Colonic mucosa (tissue), 4 donors: ENCODE data around the gene GPR141. TPM values are rescaled to one million over a fixed set of nuclear protein-coding genes. Genes with fewer than 3 reads are reported as not detected.

Experiments
- DNase-seq: peaks from one replicate; pipeline ENCODE4 v3.0.0-alpha.2; 2020
- H3K27ac ChIP-seq: fragments of 200-600 bp; one replicate; pipeline ENCODE4 v1.8.0; 2021
- H3K27me3 ChIP-seq: fragments of 200-600 bp; one replicate; pipeline ENCODE4 v1.8.0; 2021
- H3K36me3 ChIP-seq: fragments of 200-600 bp; one replicate; pipeline ENCODE4 v1.8.0; 2021
- H3K4me1 ChIP-seq: fragments of 200-600 bp; one replicate; pipeline ENCODE4 v1.8.0; 2021; ENCODE audit warnings: mild to moderate bottlenecking
- H3K4me3 ChIP-seq: fragments of 200-600 bp; one replicate; pipeline ENCODE4 v1.8.0; 2021
- H3K9ac ChIP-seq, 2 donors: one replicate each; pipeline ENCODE4 v1.7.0; 2013; ENCODE audit warnings: control low read depth in 2 of 2, low read depth in 2 of 2, low read length in 2 of 2
- H3K9me3 ChIP-seq: fragments of 200-600 bp; one replicate; pipeline ENCODE4 v1.8.0; 2021
- intact Hi-C: fragments of 100-400 bp; cut with DNase I; formaldehyde crosslinking; loops from one replicate; pipeline ENCODE4 v1.14.1; 2022
- total RNA-seq, 2 donors: library from RNA; stranded (reverse); fragmentation: NEBNext Ultra II Directional in 1 of 2; extraction: Animal tissue kit (Norgen Biotek cat#: 25700) in 1 of 2; gene quantifications; one replicate each; pipeline ENCODE4 v1.2.1, GENCODE V29; 2021
- TF ChIP-seq, protein P1 (sequence below): fragments of 200-600 bp; IDR thresholded peaks from one replicate; pipeline ENCODE4 v1.8.0; 2022; ENCODE audit warnings: antibody characterized with exemption, mild to moderate bottlenecking
- donor health status: healthy.
- donor health status: DM: no; HTN: no; CAD: no.
- donor health status: DM: no; HTN: no; CAD: no.

GPR141 gene
- total RNA-seq, 2 donors from 2014 or later, result 0.40 to 0.58 TPM

- DNase-seq, result no peak
- intact Hi-C loops, result no loop called here
- Histone ChIP-seq H3K4me3 (no peak overlapping the region), H3K27ac (no peak overlapping the region), H3K4me1 (no peaks in the 10 kb centered on the region), H3K27me3 (no peaks in the 10 kb centered on the region), H3K9me3 (no peaks in the 10 kb centered on the region), H3K9ac (no peak overlapping the region), H3K36me3 (no peaks in the 10 kb centered on the region)
- TF ChIP-seq, protein P1, sequence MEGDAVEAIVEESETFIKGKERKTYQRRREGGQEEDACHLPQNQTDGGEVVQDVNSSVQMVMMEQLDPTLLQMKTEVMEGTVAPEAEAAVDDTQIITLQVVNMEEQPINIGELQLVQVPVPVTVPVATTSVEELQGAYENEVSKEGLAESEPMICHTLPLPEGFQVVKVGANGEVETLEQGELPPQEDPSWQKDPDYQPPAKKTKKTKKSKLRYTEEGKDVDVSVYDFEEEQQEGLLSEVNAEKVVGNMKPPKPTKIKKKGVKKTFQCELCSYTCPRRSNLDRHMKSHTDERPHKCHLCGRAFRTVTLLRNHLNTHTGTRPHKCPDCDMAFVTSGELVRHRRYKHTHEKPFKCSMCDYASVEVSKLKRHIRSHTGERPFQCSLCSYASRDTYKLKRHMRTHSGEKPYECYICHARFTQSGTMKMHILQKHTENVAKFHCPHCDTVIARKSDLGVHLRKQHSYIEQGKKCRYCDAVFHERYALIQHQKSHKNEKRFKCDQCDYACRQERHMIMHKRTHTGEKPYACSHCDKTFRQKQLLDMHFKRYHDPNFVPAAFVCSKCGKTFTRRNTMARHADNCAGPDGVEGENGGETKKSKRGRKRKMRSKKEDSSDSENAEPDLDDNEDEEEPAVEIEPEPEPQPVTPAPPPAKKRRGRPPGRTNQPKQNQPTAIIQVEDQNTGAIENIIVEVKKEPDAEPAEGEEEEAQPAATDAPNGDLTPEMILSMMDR, result no peak
Measured at GRCh38 chr7:37781156-37781555, 97.6 kb downstream of the GPR141 start.

DNA sequence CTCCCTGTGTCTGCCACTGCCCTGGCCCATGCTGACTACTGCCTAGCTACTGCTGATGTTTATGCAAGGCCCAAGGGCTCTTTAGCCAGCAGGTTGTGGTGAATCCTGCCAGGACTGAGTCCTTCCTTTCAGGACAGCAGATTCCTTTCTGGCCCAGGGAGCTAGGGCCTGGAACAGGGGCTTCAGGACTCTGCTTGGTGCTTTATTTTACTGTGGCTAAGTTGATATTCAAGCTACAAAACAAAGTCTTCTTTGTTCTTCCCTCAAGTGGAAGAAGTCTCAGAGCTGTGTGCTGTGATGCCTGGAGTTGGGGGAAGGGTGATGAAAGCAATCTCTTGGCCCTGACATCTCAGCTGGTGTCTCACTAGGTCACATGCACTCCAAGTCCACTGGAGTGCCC is 98.6 kb downstream of the GPR141 start:
- H3K4me3 ChIP-seq, result no peak overlapping the region
- intact Hi-C loops, result no loop called here
- no peak for DNase-seq
- H3K27ac ChIP-seq, result no peak overlapping the region
- TF ChIP-seq, protein P1, result no peak
- no peaks in the 10 kb centered on the region for H3K27me3 ChIP-seq
- H3K9ac ChIP-seq, result no peak overlapping the region
- no peaks in the 10 kb centered on the region for H3K9me3 ChIP-seq
- H3K36me3 ChIP-seq, result no peaks in the 10 kb centered on the region
- no peaks in the 10 kb centered on the region for H3K4me1 ChIP-seq

DNA sequence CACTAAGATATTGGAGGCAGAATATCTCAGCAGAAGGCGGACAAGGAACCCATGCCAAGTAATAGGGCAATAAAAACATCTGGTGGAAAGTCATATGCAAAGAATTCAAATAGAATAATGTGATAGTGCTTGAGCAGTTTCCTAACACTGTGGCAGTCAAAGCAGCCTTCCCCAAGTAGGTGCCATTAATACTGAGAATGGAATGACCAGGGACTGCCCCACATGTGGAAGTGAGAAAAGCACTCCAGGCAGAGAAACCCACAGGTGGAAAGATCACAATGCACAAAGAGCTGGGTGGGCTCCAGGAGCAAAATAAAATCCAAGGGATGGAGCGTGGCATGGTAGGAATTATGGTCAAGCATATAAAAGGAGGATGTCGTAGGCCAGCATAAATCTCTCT is 100.4 kb downstream of the GPR141 start:
- DNase-seq, result no peak
- intact Hi-C loops, result no loop called here

GRCh38 chr7:37786741-37787569 is 103.4 kb downstream of the GPR141 start:
- H3K36me3 ChIP-seq, result no peaks in the 10 kb centered on the region
- no peaks in the 10 kb centered on the region for H3K4me1 ChIP-seq
- no peaks in the 10 kb centered on the region for H3K27me3 ChIP-seq
- H3K4me3 ChIP-seq, result no peak overlapping the region
- DNase-seq, result no peak
- no peak overlapping the region for H3K9ac ChIP-seq
- H3K9me3 ChIP-seq, result no peaks in the 10 kb centered on the region
- intact Hi-C loops, result no loop called here
- TF ChIP-seq, protein P1, result no peak
- no peak overlapping the region for H3K27ac ChIP-seq

More for the DNA sequence above, 100.4 kb downstream of the GPR141 start:
- H3K9me3 ChIP-seq, result no peaks in the 10 kb centered on the region
- H3K27me3 ChIP-seq, result no peaks in the 10 kb centered on the region
- no peak overlapping the region for H3K4me3 ChIP-seq
- TF ChIP-seq, protein P1, result no peak
- no peaks in the 10 kb centered on the region for H3K4me1 ChIP-seq
- H3K9ac ChIP-seq, result no peak overlapping the region
- H3K27ac ChIP-seq, result no peak overlapping the region
- no peaks in the 10 kb centered on the region for H3K36me3 ChIP-seq

Other genes starting within 250 kb of the GPR141 start
- 1 to 10 TPM; 4.2 to 4.7 TPM for gene ELMO1, start 234.9 kb upstream of the GPR141 start, total RNA-seq
- gene NME8, start 164.8 kb downstream of the GPR141 start, total RNA-seq, result not detected
- gene SFRP4, start 233.1 kb downstream of the GPR141 start, total RNA-seq, result under 1 TPM in 1 of 2 donors, not detected in 1; 0.42 TPM
- gene EPDR1, start 236.9 kb downstream of the GPR141 start, total RNA-seq, result 1 to 10 TPM; 5.6 to 8.5 TPM